Measurements from ENCODE around the gene PPP2R5C. TPM values are rescaled to one million over a fixed set of nuclear protein-coding genes. Genes with fewer than 3 reads are reported as not detected.
"Not testable (repeated sequence)": the region's sequence is repeated elsewhere in the genome, so short reads cannot be mapped to it uniquely, and the experiment has no call there.

Gene PPP2R5C
- total RNA-seq, 1 experiment from 2014 or later = 89.9 TPM

- POLR2A ChIA-PET; H3K27ac Mint-ChIP-seq; H3K4me3 Mint-ChIP-seq; ATAC-seq; DNase-seq (ENCODE audit: low spot score); H3K27me3 Mint-ChIP-seq (ENCODE audit: low read depth); H3K9me3 Mint-ChIP-seq: not testable (repeated sequence)
- H3K36me3 Mint-ChIP-seq = peaks cover 19% of the 10 kb centered on the region
- CTCF ChIA-PET = interaction anchor here (0.8 kb wide), 1 partner anchor 10 kb away, joined by 3 read pairs; no protein-coding TSS in a partner anchor
- peaks cover 11% of the 10 kb centered on the region for H3K4me1 Mint-ChIP-seq
Measured at GRCh38 chr14:101971458-101971857, 209.9 kb downstream of the PPP2R5C start.

GRCh38 chr14:101972126-101972866, 210.8 kb downstream of the PPP2R5C start:
- H3K36me3 Mint-ChIP-seq = peaks cover 27% of the 10 kb centered on the region
- H3K27me3 Mint-ChIP-seq (ENCODE audit: low read depth) = no peaks in the 10 kb centered on the region
- TF ChIP-seq CDX4 (CRISPR knock-in tag; IDR thresholded peaks at IDR 0.05; ENCODE audit: borderline replicate concordance) (no peak), E2F5 (CRISPR knock-in tag; IDR thresholded peaks at IDR 0.05) (no peak), FOXK1 (CRISPR knock-in tag; IDR thresholded peaks at IDR 0.05) (no peak), GABPB1 (CRISPR knock-in tag; IDR thresholded peaks at IDR 0.05) (peak; percentile 74; the same call in 1 of the 2 replicates)
- ATAC-seq = peak; percentile 56; the same call in 1 of the 2 replicates
- no peaks in the 10 kb centered on the region for H3K9me3 Mint-ChIP-seq
- ChIA-PET CTCF (interaction anchor here (1.0 kb wide), 2 partner anchors 11 to 12 kb away, joined by 3 read pairs; no protein-coding TSS in a partner anchor), POLR2A (interaction anchor here (0.6 kb wide), 1 partner anchor 909 kb away, joined by 3 read pairs; no protein-coding TSS in a partner anchor)
- no peak overlapping the region for H3K4me3 Mint-ChIP-seq
- peaks cover 5% of the 10 kb centered on the region; the same call in 1 of the 2 replicates for H3K4me1 Mint-ChIP-seq
- H3K27ac Mint-ChIP-seq = peak overlapping the region; percentile 39; the same call in 1 of the 2 replicates
- DNase-seq (ENCODE audit: low spot score) = no peak

GRCh38 chr14:101973356-101973755, 211.8 kb downstream of the PPP2R5C start:
- ChIA-PET CTCF (interaction anchor here (0.6 to 1.0 kb wide), 3 partner anchors 13 to 25 kb away, joined by 3 read pairs; no protein-coding TSS in a partner anchor), POLR2A (interaction anchor here (0.6 kb wide), 1 partner anchor 233 kb away, joined by 4 read pairs; no protein-coding TSS in a partner anchor)
- ATAC-seq = no peak
- Mint-ChIP-seq H3K9me3 (no peaks in the 10 kb centered on the region), H3K4me1 (peaks cover 5% of the 10 kb centered on the region; the same call in 1 of the 2 replicates), H3K27ac (no peak overlapping the region), H3K4me3 (no peak overlapping the region), H3K27me3 (ENCODE audit: low read depth) (no peaks in the 10 kb centered on the region), H3K36me3 (peaks cover 27% of the 10 kb centered on the region)
- no peak for DNase-seq (ENCODE audit: low spot score)
- TF ChIP-seq ZNF121 (CRISPR knock-in tag; IDR thresholded peaks at IDR 0.05) (no peak), AFF4 (CRISPR knock-in tag; IDR thresholded peaks at IDR 0.05; ENCODE audit: borderline replicate concordance) (no peak), SMAD3 (CRISPR knock-in tag; IDR thresholded peaks at IDR 0.05; ENCODE audit: borderline replicate concordance) (no peak), HMGA2 (CRISPR knock-in tag; IDR thresholded peaks at IDR 0.05) (no peak)

GRCh38 chr14:101975231-101975630, 213.7 kb downstream of the PPP2R5C start:
- Mint-ChIP-seq H3K4me1 (peaks cover 5% of the 10 kb centered on the region; the same call in 1 of the 2 replicates), H3K27ac (peak overlapping the region; percentile 82; the same call in 1 of the 2 replicates), H3K36me3 (peaks cover 35% of the 10 kb centered on the region), H3K4me3 (no peak overlapping the region), H3K27me3 (ENCODE audit: low read depth) (no peaks in the 10 kb centered on the region), H3K9me3 (no peaks in the 10 kb centered on the region)
- ChIA-PET POLR2A (no interaction called here), CTCF (no interaction called here)
- ATAC-seq (no peak), DNase-seq (ENCODE audit: low spot score) (no peak)
- TF ChIP-seq ZNF423 (CRISPR knock-in tag; IDR thresholded peaks at IDR 0.05) (no peak), MAX (CRISPR knock-in tag; IDR thresholded peaks at IDR 0.05) (no peak), RELA (CRISPR knock-in tag; IDR thresholded peaks at IDR 0.05; ENCODE audit: borderline replicate concordance) (no peak), ZSCAN18 (CRISPR knock-in tag; IDR thresholded peaks at IDR 0.05) (no peak), GRHL2 (CRISPR knock-in tag; IDR thresholded peaks at IDR 0.05; ENCODE audit: insufficient replicate concordance, severe bottlenecking) (no peak), ZNF416 (CRISPR knock-in tag; IDR thresholded peaks at IDR 0.05) (no peak), ZNF512 (CRISPR knock-in tag; IDR thresholded peaks at IDR 0.05; ENCODE audit: borderline replicate concordance) (no peak), ZNF138 (CRISPR knock-in tag; conservative IDR thresholded peaks at IDR 0.05) (no peak)

Measured in WTC11 (cell line).